ENCODE results near the gene VPS37B. TPM values are rescaled to one million over a fixed set of nuclear protein-coding genes. Genes with fewer than 3 reads are reported as not detected.

VPS37B gene
- total and polyA plus RNA-seq, 10 of the 15 experiments (the other 5 are each of a cell fraction or from before 2014, with no cell fraction given): 0.66 to 68.6 (median 39.6) TPM

- Histone ChIP-seq H3K27me3 (replicated peaks in 1 of 2; ENCODE audit: control insufficient read depth in 2 of 2, insufficient read depth in 2 of 2, low read length in 1 of 2) (no peaks in the 10 kb centered on the region), H3K27ac (ENCODE audit: control insufficient read depth, insufficient read depth) (no peak overlapping the region), H3K79me2 (ENCODE audit: control insufficient read depth, insufficient read depth, low read length) (no peaks in the 10 kb centered on the region), H2AFZ (ENCODE audit: control insufficient read depth, low read depth, low read length) (no peak overlapping the region), H3K9me3 (replicated peaks; ENCODE audit: control insufficient read depth, insufficient read depth, low read length) (no peaks in the 10 kb centered on the region), H4K20me1 (ENCODE audit: control insufficient read depth, insufficient read depth) (no peaks in the 10 kb centered on the region; the same call in 1 of the 2 replicates), H3K9ac (ENCODE audit: control insufficient read depth, insufficient read depth, low read length) (no peak overlapping the region), H3K4me2 (ENCODE audit: control insufficient read depth, insufficient read depth) (no peak overlapping the region), H3K4me3 (no peak overlapping the region), H3K4me1 (ENCODE audit: control insufficient read depth, insufficient read depth, low read length) (no peaks in the 10 kb centered on the region), H3K36me3 (ENCODE audit: control insufficient read depth in 2 of 2, insufficient read depth in 2 of 2, low read length in 1 of 2) (no peaks in the 10 kb centered on the region; a peak in 1 of 4 replicates)
- intact Hi-C loops (cut with micrococcal nuclease; ENCODE audit: unreplicated experiment): no loop called here
- FAIRE-seq (no peak), ATAC-seq (no peak), DNase-seq (ENCODE audit: low read depth, low spot score) (no peak)
- SMC1A ChIA-PET (ENCODE audit: uncharacterized antibody, unreplicated experiment): no interaction called here
- in situ Hi-C loops (cut with MboI): no loop called here
- POLR2A ChIA-PET: interaction anchor here (0.5 kb wide), 1 partner anchor 71 kb away, joined by 3 read pairs; no protein-coding TSS in a partner anchor
- no TSS peak for BruUV-seq (replicated peaks)
- 75% methylated on average over 8 of the region's 8 CpGs for WGBS (ENCODE audit: insufficient coverage, insufficient replicate concordance, low lambda C conversion rate, missing lambda C conversion rate)
- TF ChIP-seq ZBTB11 (CRISPR knock-in tag; IDR thresholded peaks at IDR 0.05) (no peak), RBBP5 (conservative IDR thresholded peaks at IDR 0.05) (no peak), ZNF384 (IDR thresholded peaks at IDR 0.05; ENCODE audit: borderline replicate concordance, low read depth, low read length) (no peak), SIX5 (IDR thresholded peaks at IDR 0.05; ENCODE audit: low read depth, low read length, severe bottlenecking) (no peak), SRF (IDR thresholded peaks at IDR 0.05; ENCODE audit: low read depth in 2 of 2, low read length in 2 of 2) (no peak), JUND (IDR thresholded peaks at IDR 0.05; ENCODE audit: low read depth, low read length) (no peak), ESRRA (IDR thresholded peaks at IDR 0.05; ENCODE audit: low read length) (no peak), BCL11A (IDR thresholded peaks at IDR 0.05; ENCODE audit: low read depth, low read length) (no peak), YY1 (IDR thresholded peaks at IDR 0.05; ENCODE audit: low read depth, low read length) (no peak), ASH2L (IDR thresholded peaks at IDR 0.05; ENCODE audit: borderline replicate concordance, low read depth) (no peak), IKZF1 (conservative IDR thresholded peaks at IDR 0.05) (no peak), RUNX3 (IDR thresholded peaks at IDR 0.05; ENCODE audit: low read length) (no peak), NR2C1 (IDR thresholded peaks at IDR 0.05) (no peak), IRF3 (IDR thresholded peaks at IDR 0.05) (no peak), CEBPB (IDR thresholded peaks at IDR 0.05; ENCODE audit: borderline replicate concordance in 1 of 2, low read depth in 2 of 2, low read length in 2 of 2) (no peak)
- RAD21 ChIA-PET (ENCODE audit: unreplicated experiment): no interaction called here
- CTCF ChIA-PET: interaction anchor here (1.3 kb wide), 1 partner anchor 52 kb away, joined by 4 read pairs; no protein-coding TSS in a partner anchor
Measured at GRCh38 chr12:122844366-122844971, 51.5 kb downstream of the VPS37B start.

Data from GM12878 (cell line).